ENCODE results near the gene NXN. TPM values are rescaled to one million over a fixed set of nuclear protein-coding genes. Genes with fewer than 3 reads are reported as not detected.
A peak's percentile ranks its signal among the peaks of the same experiment; 100 is the strongest.

Gene NXN
- total RNA-seq, 2 donors from 2014 or later: 13.9 to 18.9 TPM

GRCh38 chr17:923633-924032, 55.9 kb downstream of the NXN start:
- Histone ChIP-seq H3K4me1 (ENCODE audit: control insufficient read depth in 1 of 2, low read depth in 2 of 2) (peaks cover 0 to 10% of the 10 kb centered on the region in 2 donors), H3K36me3 (no peaks in the 10 kb centered on the region), H3K27ac (no peak overlapping the region), H3K9me3 (no peaks in the 10 kb centered on the region), H3K4me3 (no peak overlapping the region), H3K27me3 (replicated peaks; ENCODE audit: insufficient read depth) (no peaks in the 10 kb centered on the region)
- no peak for TF ChIP-seq CTCF (IDR thresholded peaks at IDR 0.05)
- DNase-seq (ENCODE audit: low spot score) (no peak), ATAC-seq (ENCODE audit: insufficient number of reproducible peaks, low FRiP score, low read depth) (no peak)

- Histone ChIP-seq H3K4me3 (no peak overlapping the region), H3K27me3 (replicated peaks; ENCODE audit: insufficient read depth) (no peaks in the 10 kb centered on the region), H3K36me3 (no peaks in the 10 kb centered on the region), H3K9me3 (no peaks in the 10 kb centered on the region), H3K4me1 (ENCODE audit: control insufficient read depth in 1 of 2, low read depth in 2 of 2) (no peaks in the 10 kb centered on the region), H3K27ac (no peak overlapping the region)
- DNase-seq (ENCODE audit: low spot score) (no peak), ATAC-seq (ENCODE audit: insufficient number of reproducible peaks, low FRiP score, low read depth) (no peak)
- no peak for TF ChIP-seq CTCF (IDR thresholded peaks at IDR 0.05)
Observed at GRCh38 chr17:921161-921560, 58.4 kb downstream of the NXN start.

- H3K36me3 ChIP-seq: no peaks in the 10 kb centered on the region
- H3K27me3 ChIP-seq (replicated peaks; ENCODE audit: insufficient read depth): no peaks in the 10 kb centered on the region
- no peak for DNase-seq (ENCODE audit: low spot score)
- H3K4me3 ChIP-seq: no peak overlapping the region
- H3K9me3 ChIP-seq: no peaks in the 10 kb centered on the region
- TF ChIP-seq CTCF (IDR thresholded peaks at IDR 0.05): no peak
- no peaks in the 10 kb centered on the region for H3K4me1 ChIP-seq (ENCODE audit: control insufficient read depth in 1 of 2, low read depth in 2 of 2)
- no peak overlapping the region for H3K27ac ChIP-seq
- ATAC-seq (ENCODE audit: insufficient number of reproducible peaks, low FRiP score, low read depth): no peak
Observed at GRCh38 chr17:920190-920589, 59.4 kb downstream of the NXN start.

GRCh38 chr17:917941-918740, 61.4 kb downstream of the NXN start:
- Histone ChIP-seq H3K9me3 (no peaks in the 10 kb centered on the region), H3K36me3 (no peaks in the 10 kb centered on the region), H3K4me3 (no peak overlapping the region), H3K27me3 (replicated peaks; ENCODE audit: insufficient read depth) (no peaks in the 10 kb centered on the region), H3K27ac (no peak overlapping the region), H3K4me1 (ENCODE audit: control insufficient read depth in 1 of 2, low read depth in 2 of 2) (no peaks in the 10 kb centered on the region)
- ATAC-seq (ENCODE audit: insufficient number of reproducible peaks, low FRiP score, low read depth) (no peak), DNase-seq (ENCODE audit: low spot score) (no peak)
- TF ChIP-seq CTCF (IDR thresholded peaks at IDR 0.05): no peak

- ATAC-seq (ENCODE audit: insufficient number of reproducible peaks, low FRiP score, low read depth) (no peak), DNase-seq (ENCODE audit: low spot score) (no peak)
- Histone ChIP-seq H3K9me3 (no peaks in the 10 kb centered on the region), H3K27ac (peak overlapping the region in 1 of 2 donors; percentile 12), H3K4me1 (ENCODE audit: control insufficient read depth in 1 of 2, low read depth in 2 of 2) (no peaks in the 10 kb centered on the region), H3K36me3 (no peaks in the 10 kb centered on the region), H3K4me3 (no peak overlapping the region), H3K27me3 (replicated peaks; ENCODE audit: insufficient read depth) (no peaks in the 10 kb centered on the region)
- no peak for TF ChIP-seq CTCF (IDR thresholded peaks at IDR 0.05)
Observed at GRCh38 chr17:917391-917811, 62.2 kb downstream of the NXN start.

Measured in thoracic aorta (tissue), 2 donors.